ENCODE results near the gene RYR1.
"Not testable (repeated sequence)": the region's sequence is repeated elsewhere in the genome, so short reads cannot be mapped to it uniquely, and the experiment has no call there.

The RYR1 gene

DNA sequence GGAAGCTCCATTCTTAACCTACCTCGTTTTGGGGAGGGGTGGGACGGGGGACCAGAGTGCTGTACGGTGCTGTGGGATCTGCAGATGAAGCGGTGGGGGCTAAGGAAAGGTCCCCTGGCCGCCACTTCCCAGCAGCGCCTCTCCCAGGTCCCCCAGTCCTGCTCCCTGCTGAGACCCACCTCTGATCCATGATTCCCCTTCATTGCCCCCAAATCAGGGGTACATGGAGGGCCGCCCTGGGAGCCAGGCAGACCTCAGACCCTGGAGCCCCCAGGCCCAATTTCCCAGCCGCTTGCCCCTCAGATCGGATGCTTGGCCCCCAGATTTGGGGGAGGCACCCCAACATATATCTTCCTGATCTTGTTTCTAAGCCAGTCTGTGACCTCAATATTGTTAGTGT is 34.4 kb upstream of the RYR1 start:
- FAIRE-seq (no peak), DNase-seq (ENCODE audit: insufficient read length, low spot score) (no peak)

GRCh38 chr19:38399537-38399936 is 34.0 kb upstream of the RYR1 start:
- no peak for FAIRE-seq
- no peak for DNase-seq (ENCODE audit: insufficient read length, low spot score)

GRCh38 chr19:38400361-38400760 is 33.1 kb upstream of the RYR1 start:
- FAIRE-seq (no peak), DNase-seq (ENCODE audit: insufficient read length, low spot score) (no peak)

DNA sequence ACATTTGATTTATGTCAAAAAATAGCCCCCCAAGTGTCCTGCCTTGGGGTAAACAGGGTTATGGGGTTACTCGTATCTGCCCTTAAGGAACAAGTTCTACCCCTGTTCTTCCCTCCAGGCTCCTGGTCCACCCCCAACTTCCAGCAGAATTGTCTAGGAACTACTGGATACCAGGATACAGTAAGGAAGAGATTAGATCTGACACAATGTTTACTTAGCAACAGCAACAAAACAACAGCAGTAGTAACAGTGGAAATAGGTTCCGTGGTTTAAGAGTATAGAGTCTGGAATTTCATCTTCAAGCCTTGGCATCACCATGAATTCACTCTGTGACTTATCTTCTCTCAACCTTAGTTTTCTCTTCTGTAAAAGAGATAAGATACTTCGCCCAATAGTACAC is 32.3 kb upstream of the RYR1 start:
- FAIRE-seq (no peak), DNase-seq (ENCODE audit: insufficient read length, low spot score) (no peak)

DNA sequence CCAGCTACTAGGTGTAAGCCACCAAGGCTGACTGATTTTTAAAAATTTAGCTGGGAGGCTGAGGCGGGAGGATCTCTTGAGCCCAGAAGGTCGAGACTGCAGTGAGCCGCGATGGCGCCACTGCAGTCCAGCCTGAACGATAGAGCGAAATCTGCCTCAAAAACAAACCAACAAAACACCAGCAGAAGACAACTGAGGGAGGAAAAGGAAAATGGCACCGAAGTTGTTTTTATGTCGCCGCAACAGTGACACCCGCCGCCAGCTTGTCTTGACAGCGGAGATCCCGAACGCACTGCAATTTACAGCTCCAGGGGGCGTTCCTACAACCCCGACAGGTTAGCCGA is 30.9 kb upstream of the RYR1 start:
- no peak for DNase-seq (ENCODE audit: insufficient read length, low spot score)
- FAIRE-seq, result no peak

- DNase-seq (ENCODE audit: insufficient read length, low spot score) (peak; percentile 98), FAIRE-seq (peak; percentile 80)
Observed at GRCh38 chr19:38402967-38403674, 30.4 kb upstream of the RYR1 start, which contains the start of gene FAM98C. FAM98C (plus strand) TSS chr19:38403093; CDS start chr19:38403154, 61 bp downstream.

- FAIRE-seq, result no peak
- DNase-seq (ENCODE audit: insufficient read length, low spot score), result no peak
Observed at GRCh38 chr19:38404858-38405257, 28.6 kb upstream of the RYR1 start.

- FAIRE-seq, result no peak
- no peak for DNase-seq (ENCODE audit: insufficient read length, low spot score)
Observed at GRCh38 chr19:38405276-38405675, 28.2 kb upstream of the RYR1 start.

DNA sequence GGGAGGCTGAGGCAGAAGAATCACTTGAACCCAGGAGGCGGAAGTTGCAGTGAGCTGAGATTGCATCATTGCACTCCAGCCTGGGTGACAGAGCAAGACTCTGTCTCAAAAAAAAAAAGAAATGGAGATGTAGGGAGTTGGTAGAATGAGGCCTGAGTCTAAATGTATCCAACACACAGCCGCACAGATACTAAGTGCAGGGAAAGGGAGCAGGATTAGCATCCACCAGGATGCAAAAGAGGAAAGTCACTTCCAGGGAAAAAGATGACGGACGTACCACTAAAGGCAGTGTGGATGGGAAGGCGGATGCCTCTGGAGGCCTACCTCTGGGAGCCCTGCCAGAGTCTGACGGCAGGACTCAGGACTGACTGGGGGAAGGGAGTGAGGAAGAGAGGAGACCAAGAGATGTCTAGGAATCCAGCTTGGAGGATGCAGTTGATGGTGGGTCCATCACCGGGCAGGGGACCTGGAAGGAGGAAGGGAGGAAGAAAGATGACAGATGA is 23.8 kb upstream of the RYR1 start:
- DNase-seq (ENCODE audit: insufficient read length, low spot score) (no peak), FAIRE-seq (no peak)

GRCh38 chr19:38410407-38410806 is 23.1 kb upstream of the RYR1 start:
- not testable (repeated sequence) for FAIRE-seq

GRCh38 chr19:38411041-38411712 is 22.3 kb upstream of the RYR1 start:
- DNase-seq (ENCODE audit: insufficient read length, low spot score) (no peak), FAIRE-seq (peak; percentile 26)

More at GRCh38 chr19:38410407-38410806, 23.1 kb upstream of the RYR1 start:
- DNase-seq (ENCODE audit: insufficient read length, low spot score), result not testable (repeated sequence)

DNA sequence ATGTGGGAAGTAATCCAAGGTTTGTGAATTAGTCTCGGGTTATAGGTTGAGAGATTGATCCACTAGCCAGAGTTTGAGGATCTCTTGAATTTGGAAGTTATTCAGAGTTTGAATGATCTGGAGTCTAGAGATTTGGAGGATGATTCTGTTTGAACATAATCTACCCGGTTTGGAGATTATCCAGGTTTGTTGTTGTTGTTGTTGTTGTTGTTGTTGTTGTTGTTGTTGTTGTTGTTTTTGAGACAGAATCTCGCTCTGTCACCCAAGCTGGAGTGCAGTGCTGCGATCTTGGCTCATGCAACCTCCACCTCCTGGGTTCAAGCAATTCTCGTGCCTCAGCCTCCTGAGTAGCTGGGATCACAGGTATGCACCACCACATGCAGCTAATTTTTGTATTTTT is 21.6 kb upstream of the RYR1 start:
- not testable (repeated sequence) for DNase-seq (ENCODE audit: insufficient read length, low spot score); FAIRE-seq

- DNase-seq (ENCODE audit: insufficient read length, low spot score), result no peak
Observed at GRCh38 chr19:38412491-38412890, 21.0 kb upstream of the RYR1 start.

GRCh38 chr19:38412961-38413360 is 20.5 kb upstream of the RYR1 start:
- no peak for FAIRE-seq

More at GRCh38 chr19:38412491-38412890, 21.0 kb upstream of the RYR1 start:
- FAIRE-seq, result no peak

GRCh38 chr19:38413416-38413815 is 20.1 kb upstream of the RYR1 start:
- FAIRE-seq (no peak), DNase-seq (ENCODE audit: insufficient read length, low spot score) (no peak)

More at GRCh38 chr19:38412961-38413360, 20.5 kb upstream of the RYR1 start:
- no peak for DNase-seq (ENCODE audit: insufficient read length, low spot score)

GRCh38 chr19:38417146-38417543 is 16.3 kb upstream of the RYR1 start:
- DNase-seq (ENCODE audit: insufficient read length, low spot score), result no peak
- no peak for FAIRE-seq

DNA sequence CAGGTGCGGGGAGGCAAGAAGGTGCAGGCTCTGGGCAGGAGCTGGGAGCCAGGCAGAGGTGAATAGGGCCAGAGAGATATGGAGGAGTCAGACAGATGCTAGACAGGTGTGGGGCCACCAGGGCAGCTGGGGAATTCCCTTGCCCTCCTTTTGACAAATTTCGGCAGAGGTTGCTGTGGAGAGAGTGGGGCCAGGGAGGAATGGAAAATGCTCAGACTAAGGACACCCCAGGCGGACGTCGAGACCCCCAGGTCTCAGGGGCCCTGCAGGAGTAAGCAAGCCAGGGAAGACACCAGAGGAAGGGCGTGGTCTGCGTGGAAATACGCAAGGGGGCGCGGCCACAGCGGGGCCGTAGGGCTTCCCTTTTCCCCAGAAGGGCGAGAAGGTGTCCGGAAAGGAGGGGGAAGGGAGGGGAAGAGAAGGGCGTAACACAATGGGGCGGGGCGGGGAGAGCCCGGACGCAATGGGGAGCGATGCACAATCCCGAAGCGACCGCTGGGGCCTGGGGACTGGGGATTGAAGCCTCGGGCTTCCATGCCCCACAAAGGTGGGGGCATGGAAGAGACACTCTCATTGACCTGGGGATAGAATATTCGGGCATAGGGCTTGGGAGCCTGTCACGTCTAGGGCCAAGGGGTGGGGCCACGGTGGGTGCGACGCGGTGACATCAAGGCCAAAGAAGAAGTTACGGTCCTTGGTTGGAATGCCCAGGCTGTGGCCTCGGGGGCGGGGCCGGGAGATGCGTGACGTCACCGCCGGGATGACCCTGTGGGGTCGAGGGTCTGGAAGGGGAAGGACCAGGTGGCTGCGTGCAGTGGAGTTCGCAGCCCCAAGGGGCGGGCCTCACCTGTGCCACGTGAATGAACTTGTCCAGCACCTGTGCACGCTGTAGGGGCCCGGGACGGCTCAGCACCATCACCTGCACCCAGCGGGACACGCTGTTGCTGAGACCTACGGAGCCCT is 15.7 kb upstream of the RYR1 start:
- DNase-seq (ENCODE audit: insufficient read length, low spot score), result no peak
- FAIRE-seq, result no peak

GRCh38 chr19:38420935-38421334 is 12.6 kb upstream of the RYR1 start:
- DNase-seq (ENCODE audit: insufficient read length, low spot score), result no peak
- no peak for FAIRE-seq

GRCh38 chr19:38421856-38422255 is 11.6 kb upstream of the RYR1 start:
- no peak for DNase-seq (ENCODE audit: insufficient read length, low spot score)
- FAIRE-seq, result no peak

- FAIRE-seq (no peak), DNase-seq (ENCODE audit: insufficient read length, low spot score) (no peak)
Observed at GRCh38 chr19:38422438-38422837, 11.1 kb upstream of the RYR1 start.

DNA sequence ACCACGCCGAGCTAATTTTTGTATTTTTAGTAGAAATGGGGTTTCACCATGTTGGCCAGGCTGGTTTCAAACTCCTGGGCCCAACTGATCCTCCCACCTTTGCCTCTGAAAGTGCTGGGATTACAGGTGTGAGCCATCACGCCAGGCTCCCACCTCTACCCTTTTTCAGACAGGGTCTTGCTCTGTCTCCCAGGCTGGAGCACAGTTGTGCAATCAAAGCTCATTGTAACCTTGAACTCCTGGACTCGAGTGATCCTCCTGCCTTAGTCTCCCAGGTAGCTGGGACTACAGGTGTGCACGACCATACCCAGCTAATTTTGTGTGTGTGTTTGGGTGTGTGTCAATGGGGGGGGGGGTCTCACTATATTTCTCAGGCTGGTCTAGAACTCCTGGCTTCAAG is 9.2 kb upstream of the RYR1 start:
- FAIRE-seq, result no peak
- no peak for DNase-seq (ENCODE audit: insufficient read length, low spot score)
